Lung (tissue), 13 donors: Measurements from ENCODE around the gene ESPN. TPM values are rescaled to one million over a fixed set of nuclear protein-coding genes. Genes with fewer than 3 reads are reported as not detected.

ENCODE experiments used
- ATAC-seq: fragments of 200-7000 bp; cut with Tn5 transposase; one replicate; pipeline ENCODE4 v1.9.1; 2020; ENCODE audit warnings: moderate number of reproducible peaks; ENCODE audit not compliant: insufficient read depth, low FRiP score
- DNase-seq, 3 donors: peaks; one replicate each; pipeline ENCODE4 v3.0.0-alpha.2; 2013 to 2017
- H3K27ac ChIP-seq, 2 donors: one replicate each; pipeline ENCODE4 v1.5.1; 2013; ENCODE audit warnings: mild to moderate bottlenecking in 2 of 2, moderate library complexity in 2 of 2, control low read depth in 1 of 2, inconsistent platforms in 1 of 2, low read depth in 1 of 2, low read length in 1 of 2
- H3K27me3 ChIP-seq, 3 donors: one replicate each; pipeline ENCODE4 v1.5.1; 2013; ENCODE audit warnings: low read length in 2 of 3; ENCODE audit not compliant: control insufficient read depth in 3 of 3, insufficient read depth in 3 of 3
- H3K36me3 ChIP-seq, 4 donors: one replicate each; pipeline ENCODE4 v1.5.1; 2013; ENCODE audit warnings: low read length in 4 of 4, mild to moderate bottlenecking in 1 of 4, moderate library complexity in 1 of 4; ENCODE audit not compliant: control insufficient read depth in 4 of 4, insufficient read depth in 4 of 4
- H3K4me1 ChIP-seq, 5 donors: one replicate each; pipeline ENCODE4 v1.5.1; 2013; ENCODE audit warnings: low read length in 5 of 5, mild to moderate bottlenecking in 2 of 5, moderate library complexity in 1 of 5; ENCODE audit not compliant: control insufficient read depth in 5 of 5, insufficient read depth in 5 of 5
- H3K4me3 ChIP-seq: one replicate; pipeline ENCODE4 v1.5.1; 2013; ENCODE audit warnings: mild to moderate bottlenecking, control low read depth, moderate library complexity
- H3K9ac ChIP-seq, 2 donors: one replicate each; pipeline ENCODE4 v1.5.1; 2013; ENCODE audit warnings: low read length in 2 of 2, control low read depth in 1 of 2; ENCODE audit not compliant: insufficient read depth in 1 of 2
- H3K9me3 ChIP-seq, 4 donors: one replicate each; pipeline ENCODE4 v1.5.1; 2013; ENCODE audit warnings: low read length in 3 of 4, mild to moderate bottlenecking in 1 of 4, moderate library complexity in 1 of 4; ENCODE audit not compliant: control insufficient read depth in 4 of 4, insufficient read depth in 3 of 4
- CTCF ChIP-seq: IDR thresholded peaks from 2 replicates; pipeline ENCODE4 v1.5.1; 2012; ENCODE audit warnings: mild to moderate bottlenecking; ENCODE audit errors: control extremely low read depth, extremely low read depth
- WGBS, 2 donors: extraction: QIAGEN DNeasy Blood & Tissue Kit; methylation state at CpG; one replicate each; pipeline ENCODE4 v1.1.7; 2013; 5-methylcytosine and 5-hydroxymethylcytosine counted together
- polyA plus RNA-seq, 2 donors: library from polyadenylated mRNA; stranded (reverse); fragments of 200-250 nt; gene quantifications; one replicate each; pipeline ENCODE4 v1.2.1, GENCODE V29; 2013
- small RNA-seq: library from RNA; depleted of rRNA; stranded (forward); fragments of <200 nt; gene quantifications from one replicate; pipeline ENCODE3, GENCODE V24; 2014; ENCODE audit warnings: low replicate concordance
- total RNA-seq, 2 donors: library from RNA; depleted of rRNA in 1 of 2; stranded (reverse); fragments of >200 nt in 1 of 2; gene quantifications; one replicate each; pipeline ENCODE4 v1.2.1, GENCODE V29; 2014 to 2021
- donor health status: control.
- donor health status: control.
- donor health status: Bipolar disorder and iron deficiency.
- donor health status: healthy.
- donor health status: DM: yes; HTN: yes; CAD: no.

ESPN gene
- total and polyA plus RNA-seq, 4 donors, result 2.1 to 20.8 (median 7.4) TPM

GRCh38 chr1:6509220-6509918 lies 84.8 kb downstream of the ESPN start:
- DNase-seq (no peak), ATAC-seq (no peak)
- Histone ChIP-seq H3K36me3 (no peaks in the 10 kb centered on the region), H3K4me3 (no peak overlapping the region), H3K4me1 (no peaks in the 10 kb centered on the region), H3K9me3 (no peaks in the 10 kb centered on the region), H3K27ac (no peak overlapping the region), H3K9ac (no peak overlapping the region), H3K27me3 (no peaks in the 10 kb centered on the region)
- 30 to 61% methylated on average over 20 of the region's 20 CpGs for WGBS, 2 donors
- no peak for TF ChIP-seq CTCF

GRCh38 chr1:6509919-6510291 lies 85.3 kb downstream of the ESPN start:
- TF ChIP-seq CTCF, result no peak

GRCh38 chr1:6510493-6510892 lies 85.9 kb downstream of the ESPN start:
- Histone ChIP-seq H3K9ac (no peak overlapping the region), H3K27ac (no peak overlapping the region), H3K4me3 (no peak overlapping the region), H3K27me3 (no peaks in the 10 kb centered on the region), H3K4me1 (no peaks in the 10 kb centered on the region), H3K36me3 (no peaks in the 10 kb centered on the region), H3K9me3 (no peaks in the 10 kb centered on the region)
- ATAC-seq, result no peak
- TF ChIP-seq CTCF, result no peak
- DNase-seq, result no peak
- 82 to 91% methylated on average over 6 of the region's 6 CpGs for WGBS, 2 donors

More at GRCh38 chr1:6509919-6510291, 85.3 kb downstream of the ESPN start:
- Histone ChIP-seq H3K9ac (no peak overlapping the region), H3K36me3 (no peaks in the 10 kb centered on the region), H3K9me3 (no peaks in the 10 kb centered on the region), H3K27me3 (no peaks in the 10 kb centered on the region), H3K4me3 (no peak overlapping the region), H3K4me1 (no peaks in the 10 kb centered on the region), H3K27ac (no peak overlapping the region)
- DNase-seq (no peak), ATAC-seq (no peak)
- 61 to 72% methylated on average over 6 to 10 of the region's 10 CpGs for WGBS, 2 donors

Small RNA genes lying within 50 kb of the gene (small RNA-seq; reads per million reads assigned to genes)
- gene MIR4252, result not detected

Other genes with a start within 250 kb of the ESPN start
- gene CHD5, start 244.5 kb upstream of the ESPN start, total RNA-seq, result under 1 TPM; 0.48 to 0.55 TPM
- gene CHD5, start 244.5 kb upstream of the ESPN start, polyA plus RNA-seq, result under 1 TPM; 0.10 to 0.14 TPM
- gene RPL22, start 225.2 kb upstream of the ESPN start, total RNA-seq, result 100 to 1,000 TPM; 224 to 272 TPM
- 100 to 1,000 TPM; 186 to 985 TPM for gene RPL22, start 225.2 kb upstream of the ESPN start, polyA plus RNA-seq
- gene RNF207, start 218.7 kb upstream of the ESPN start, total RNA-seq, result 10 to 100 TPM; 11.1 to 14.4 TPM
- gene RNF207, start 218.7 kb upstream of the ESPN start, polyA plus RNA-seq, result 10 to 100 TPM in 1 of 2 donors, 1 to 10 TPM in 1; 8.0 to 13.5 TPM
- gene ICMT, start 188.8 kb upstream of the ESPN start, total RNA-seq, result 10 to 100 TPM; 30.2 to 68.5 TPM
- 10 to 100 TPM; 17.4 to 33.6 TPM for gene ICMT, start 188.8 kb upstream of the ESPN start, polyA plus RNA-seq
- not detected for gene HES3, start 180.6 kb upstream of the ESPN start, total RNA-seq
- gene HES3, start 180.6 kb upstream of the ESPN start, polyA plus RNA-seq, result not detected
- gene GPR153, start 163.7 kb upstream of the ESPN start, total RNA-seq, result 10 to 100 TPM in 1 of 2 donors, 1 to 10 TPM in 1; 8.0 to 17.0 TPM
- 1 to 10 TPM; 3.2 to 4.3 TPM for gene GPR153, start 163.7 kb upstream of the ESPN start, polyA plus RNA-seq
- gene ACOT7, start 31.0 kb upstream of the ESPN start, total RNA-seq, result 10 to 100 TPM in 1 of 2 donors, 1 to 10 TPM in 1; 8.8 to 37.4 TPM
- gene ACOT7, start 31.0 kb upstream of the ESPN start, polyA plus RNA-seq, result 10 to 100 TPM; 17.9 to 28.3 TPM
- gene HES2, start 4.9 kb upstream of the ESPN start, total RNA-seq, result 1 to 10 TPM in 1 of 2 donors, under 1 TPM in 1; 0.26 to 5.0 TPM
- gene HES2, start 4.9 kb upstream of the ESPN start, polyA plus RNA-seq, result 1 to 10 TPM in 1 of 2 donors, under 1 TPM in 1; 0.86 to 4.5 TPM
- gene TNFRSF25, start 41.4 kb downstream of the ESPN start, total RNA-seq, result 10 to 100 TPM; 11.2 to 19.8 TPM
- gene TNFRSF25, start 41.4 kb downstream of the ESPN start, polyA plus RNA-seq, result 10 to 100 TPM in 1 of 2 donors, 1 to 10 TPM in 1; 4.9 to 12.3 TPM
- 10 to 100 TPM; 11.2 to 22.9 TPM for gene PLEKHG5, start 66.9 kb downstream of the ESPN start, total RNA-seq
- gene PLEKHG5, start 66.9 kb downstream of the ESPN start, polyA plus RNA-seq, result 1 to 10 TPM; 3.4 to 8.7 TPM
- 10 to 100 TPM; 26.4 to 29.4 TPM for gene NOL9, start 129.7 kb downstream of the ESPN start, total RNA-seq
- 1 to 10 TPM; 3.4 to 6.9 TPM for gene NOL9, start 129.7 kb downstream of the ESPN start, polyA plus RNA-seq
- gene TAS1R1, start 130.5 kb downstream of the ESPN start, total RNA-seq, result under 1 TPM; 0.21 to 0.51 TPM
- under 1 TPM; 0.02 to 0.08 TPM for gene TAS1R1, start 130.5 kb downstream of the ESPN start, polyA plus RNA-seq
- gene ZBTB48, start 155.2 kb downstream of the ESPN start, total RNA-seq, result 10 to 100 TPM; 21.6 to 41.3 TPM
- gene ZBTB48, start 155.2 kb downstream of the ESPN start, polyA plus RNA-seq, result 10 to 100 TPM; 33.0 to 35.5 TPM
- gene KLHL21, start 178.1 kb downstream of the ESPN start, total RNA-seq, result 10 to 100 TPM; 16.0 to 31.3 TPM
- 10 to 100 TPM in 1 of 2 donors, 1 to 10 TPM in 1; 9.2 to 23.3 TPM for gene KLHL21, start 178.1 kb downstream of the ESPN start, polyA plus RNA-seq
- 10 to 100 TPM in 1 of 2 donors, 1 to 10 TPM in 1; 8.9 to 20.6 TPM for gene PHF13, start 189.0 kb downstream of the ESPN start, total RNA-seq
- gene PHF13, start 189.0 kb downstream of the ESPN start, polyA plus RNA-seq, result 1 to 10 TPM; 5.4 to 5.6 TPM
- 10 to 100 TPM; 12.6 to 26.5 TPM for gene THAP3, start 200.1 kb downstream of the ESPN start, total RNA-seq
- 10 to 100 TPM; 17.8 to 23.8 TPM for gene THAP3, start 200.1 kb downstream of the ESPN start, polyA plus RNA-seq